H1 (cell line): ENCODE data around the gene RPSA. TPM values are rescaled to one million over a fixed set of nuclear protein-coding genes. Genes with fewer than 3 reads are reported as not detected.

Source experiments
- ATF3 ChIP-seq: IDR thresholded peaks from 2 replicates; pipeline ENCODE4 v1.6.1; 2011; ENCODE audit warnings: low read depth, mild to moderate bottlenecking, low read length; ENCODE audit not compliant: insufficient read depth
- BRCA1 ChIP-seq: IDR thresholded peaks from 2 replicates; pipeline ENCODE4 v1.6.1; 2012; ENCODE audit warnings: low read depth, low read length, improper control_type of control experiment
- CHD7 ChIP-seq: fragments of 300-600 bp; sonication (generic); IDR thresholded peaks from 2 replicates; pipeline ENCODE4 v1.7.1; 2012; ENCODE audit warnings: low read length, moderate library complexity, mild to moderate bottlenecking, inconsistent platforms; ENCODE audit not compliant: insufficient replicate concordance
- HDAC2 ChIP-seq, 2 experiments: fragments of 300-600 bp in 1 of 2; sonication (generic) in 1 of 2; IDR thresholded peaks; 2 replicates each; pipeline ENCODE4 v1.6.1; 2011 to 2012; ENCODE audit warnings: low read depth in 2 of 2, low read length in 2 of 2, mild to moderate bottlenecking in 2 of 2, moderate library complexity in 2 of 2, borderline replicate concordance in 1 of 2, inconsistent platforms in 1 of 2
- SP4 ChIP-seq: IDR thresholded peaks from 2 replicates; pipeline ENCODE4 v1.6.1; 2012; ENCODE audit warnings: low read length, inconsistent platforms
- polyA plus RNA-seq, 7 experiments: library from polyadenylated mRNA; depleted of rRNA in 3 of 7; stranded (reverse) in 5 of 7; unstranded in 2 of 7; fragments of >200 nt in 5 of 7; fragments of 200-250 nt in 2 of 7; gene quantifications; 1 replicate in 5 of 7; 2 replicates in 1 of 7; 4 replicates in 1 of 7; pipeline versions ENCODE4 v1.2.1 to v1.2.3, GENCODE V29; 2011 to 2013; ENCODE audit warnings: missing spikeins in 2 of 7, mixed read lengths in 2 of 7
- total RNA-seq: library from RNA; stranded (reverse); fragmentation: NEBNext Ultra II Directional; extraction: Animal tissue kit (Norgen Biotek cat#: 25700); gene quantifications from 2 replicates; pipeline ENCODE4 v1.2.1, GENCODE V29; 2021

The RPSA gene
- total and polyA plus RNA-seq, 2 of the 8 experiments (the other 6 are each of a cell fraction or from before 2014, with no cell fraction given) = 2,661 to 7,468 TPM

DNA sequence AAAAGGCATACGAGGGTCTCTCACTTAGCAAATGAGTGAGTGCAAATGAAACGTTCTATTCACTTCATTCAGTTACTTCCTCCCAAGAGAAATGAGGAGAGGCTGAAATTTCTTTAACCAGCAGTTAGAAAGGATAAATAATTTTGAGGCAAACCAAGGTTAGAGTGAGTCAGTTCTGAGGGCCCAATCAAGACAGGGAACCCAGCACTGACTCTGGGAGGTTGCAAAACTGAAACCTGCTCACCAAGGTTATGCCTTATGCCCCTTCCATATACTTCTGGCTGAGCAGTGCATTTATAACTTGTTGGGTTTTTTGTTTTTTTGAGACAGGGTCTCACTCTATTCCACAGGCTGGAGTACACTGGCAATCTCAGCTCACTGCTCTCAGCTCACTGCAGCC lies 4.5 kb upstream of the RPSA start (continued):
- TF ChIP-seq ATF3 (no peak), HDAC2 (IDR thresholded peaks at IDR 0.05; ENCODE audit: borderline replicate concordance in 1 of 2, low read depth in 2 of 2, low read length in 2 of 2) (no peak), SP4 (no peak), BRCA1 (no peak), CHD7 (no peak)
